Ishikawa (cell line): ENCODE measurements around the gene ETV6.

Experiments
- CEBPB ChIP-seq: IDR thresholded peaks from 2 replicates; pipeline ENCODE4 v1.6.1; 2012
- CREB1 ChIP-seq: IDR thresholded peaks from 2 replicates; pipeline ENCODE4 v1.6.1; 2012; ENCODE audit warnings: low read depth
- EGR1 ChIP-seq: IDR thresholded peaks from 2 replicates; pipeline ENCODE4 v1.6.1; 2012
- EP300 ChIP-seq: IDR thresholded peaks from 2 replicates; pipeline ENCODE4 v1.6.1; 2012; ENCODE audit warnings: borderline replicate concordance
- FOXM1 ChIP-seq: IDR thresholded peaks from 2 replicates; pipeline ENCODE4 v1.6.1; 2012; ENCODE audit warnings: low read depth, borderline replicate concordance
- NFIC ChIP-seq: IDR thresholded peaks from 2 replicates; pipeline ENCODE4 v1.6.1; 2012
- RAD21 ChIP-seq: IDR thresholded peaks from 2 replicates; pipeline ENCODE4 v1.6.1; 2012; ENCODE audit warnings: low read depth
- TAF1 ChIP-seq: IDR thresholded peaks from 2 replicates; pipeline ENCODE4 v1.6.1; 2012; ENCODE audit warnings: low read depth, mild to moderate bottlenecking
- TCF12 ChIP-seq: IDR thresholded peaks from 2 replicates; pipeline ENCODE4 v1.6.1; 2012; ENCODE audit warnings: low read depth
- TEAD4 ChIP-seq: IDR thresholded peaks from 2 replicates; pipeline ENCODE4 v1.6.1; 2012
- YY1 ChIP-seq: IDR thresholded peaks from 2 replicates; pipeline ENCODE4 v1.6.1; 2012; ENCODE audit warnings: low read depth
- ZBTB7A ChIP-seq: IDR thresholded peaks from 2 replicates; pipeline ENCODE4 v1.6.1; 2012; ENCODE audit warnings: low read depth
- TF ChIP-seq, protein P1 (sequence below): IDR thresholded peaks from 2 replicates; pipeline ENCODE4 v1.6.1; 2012
- TF ChIP-seq, protein P2 (sequence below): IDR thresholded peaks from 2 replicates; pipeline ENCODE4 v1.6.1; 2012; ENCODE audit warnings: low read depth, mild to moderate bottlenecking
- TF ChIP-seq, protein P3 (sequence below): IDR thresholded peaks from 2 replicates; pipeline ENCODE4 v1.6.1; 2012

The ETV6 gene

DNA sequence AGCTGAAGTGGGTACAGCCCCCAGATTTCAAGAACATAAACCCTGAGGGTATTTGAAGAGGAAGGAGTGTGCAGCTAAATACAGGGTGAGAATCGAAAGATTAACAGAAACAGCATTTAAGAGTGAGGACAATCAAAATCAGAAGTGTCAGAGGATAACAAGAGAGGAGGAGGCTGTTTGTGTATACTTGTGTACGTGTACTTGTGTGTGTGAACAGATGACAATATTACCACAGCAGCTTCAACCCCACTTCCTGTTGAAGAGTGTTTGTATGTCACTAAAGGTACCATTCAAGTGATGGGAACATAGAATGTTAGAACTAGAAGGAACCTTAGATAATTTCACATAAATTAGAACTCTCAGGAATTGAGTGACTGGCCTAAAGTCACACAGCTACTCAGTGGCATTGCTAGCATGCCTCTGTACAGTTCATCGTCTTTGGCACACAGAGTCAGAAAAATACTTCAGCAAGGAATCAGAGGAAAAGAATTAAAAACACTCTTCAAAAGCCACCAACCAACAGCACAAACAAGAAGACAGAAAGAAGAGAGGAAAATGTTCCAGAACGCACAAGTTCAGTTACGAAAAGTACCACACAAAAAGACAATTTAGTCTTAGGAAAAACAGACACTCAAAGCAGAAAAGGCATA lies 256.9 kb downstream of the ETV6 start:
- TF ChIP-seq NFIC, result no peak
- TF ChIP-seq, protein P1, sequence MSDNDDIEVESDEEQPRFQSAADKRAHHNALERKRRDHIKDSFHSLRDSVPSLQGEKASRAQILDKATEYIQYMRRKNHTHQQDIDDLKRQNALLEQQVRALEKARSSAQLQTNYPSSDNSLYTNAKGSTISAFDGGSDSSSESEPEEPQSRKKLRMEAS, result no peak
- no peak for TF ChIP-seq YY1
- TF ChIP-seq, protein P2, sequence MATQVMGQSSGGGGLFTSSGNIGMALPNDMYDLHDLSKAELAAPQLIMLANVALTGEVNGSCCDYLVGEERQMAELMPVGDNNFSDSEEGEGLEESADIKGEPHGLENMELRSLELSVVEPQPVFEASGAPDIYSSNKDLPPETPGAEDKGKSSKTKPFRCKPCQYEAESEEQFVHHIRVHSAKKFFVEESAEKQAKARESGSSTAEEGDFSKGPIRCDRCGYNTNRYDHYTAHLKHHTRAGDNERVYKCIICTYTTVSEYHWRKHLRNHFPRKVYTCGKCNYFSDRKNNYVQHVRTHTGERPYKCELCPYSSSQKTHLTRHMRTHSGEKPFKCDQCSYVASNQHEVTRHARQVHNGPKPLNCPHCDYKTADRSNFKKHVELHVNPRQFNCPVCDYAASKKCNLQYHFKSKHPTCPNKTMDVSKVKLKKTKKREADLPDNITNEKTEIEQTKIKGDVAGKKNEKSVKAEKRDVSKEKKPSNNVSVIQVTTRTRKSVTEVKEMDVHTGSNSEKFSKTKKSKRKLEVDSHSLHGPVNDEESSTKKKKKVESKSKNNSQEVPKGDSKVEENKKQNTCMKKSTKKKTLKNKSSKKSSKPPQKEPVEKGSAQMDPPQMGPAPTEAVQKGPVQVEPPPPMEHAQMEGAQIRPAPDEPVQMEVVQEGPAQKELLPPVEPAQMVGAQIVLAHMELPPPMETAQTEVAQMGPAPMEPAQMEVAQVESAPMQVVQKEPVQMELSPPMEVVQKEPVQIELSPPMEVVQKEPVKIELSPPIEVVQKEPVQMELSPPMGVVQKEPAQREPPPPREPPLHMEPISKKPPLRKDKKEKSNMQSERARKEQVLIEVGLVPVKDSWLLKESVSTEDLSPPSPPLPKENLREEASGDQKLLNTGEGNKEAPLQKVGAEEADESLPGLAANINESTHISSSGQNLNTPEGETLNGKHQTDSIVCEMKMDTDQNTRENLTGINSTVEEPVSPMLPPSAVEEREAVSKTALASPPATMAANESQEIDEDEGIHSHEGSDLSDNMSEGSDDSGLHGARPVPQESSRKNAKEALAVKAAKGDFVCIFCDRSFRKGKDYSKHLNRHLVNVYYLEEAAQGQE, result no peak
- no peak for TF ChIP-seq TCF12
- TF ChIP-seq EGR1, result no peak
- TF ChIP-seq EP300, result no peak
- TF ChIP-seq TEAD4, result no peak
- TF ChIP-seq, protein P3, sequence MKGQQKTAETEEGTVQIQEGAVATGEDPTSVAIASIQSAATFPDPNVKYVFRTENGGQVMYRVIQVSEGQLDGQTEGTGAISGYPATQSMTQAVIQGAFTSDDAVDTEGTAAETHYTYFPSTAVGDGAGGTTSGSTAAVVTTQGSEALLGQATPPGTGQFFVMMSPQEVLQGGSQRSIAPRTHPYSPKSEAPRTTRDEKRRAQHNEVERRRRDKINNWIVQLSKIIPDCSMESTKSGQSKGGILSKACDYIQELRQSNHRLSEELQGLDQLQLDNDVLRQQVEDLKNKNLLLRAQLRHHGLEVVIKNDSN, result no peak
- no peak for TF ChIP-seq CEBPB

DNA sequence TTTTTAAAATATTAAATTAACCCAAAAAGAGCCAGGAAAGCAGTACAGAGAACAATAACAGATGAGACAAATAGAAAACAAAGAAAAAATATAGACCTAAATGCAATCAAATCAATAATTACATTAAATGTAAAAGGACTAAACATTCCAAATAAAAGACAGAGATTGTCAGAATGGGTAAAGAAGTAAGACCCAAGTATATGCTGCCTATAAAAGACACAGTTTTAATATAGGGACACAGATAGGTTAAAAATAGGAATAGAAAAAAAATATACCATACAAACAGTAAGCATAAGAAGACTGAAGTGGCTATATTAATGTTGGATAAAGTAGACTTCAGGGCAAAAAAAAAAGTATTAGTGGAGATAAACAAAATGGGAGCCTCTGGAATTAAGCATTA lies 258.2 kb downstream of the ETV6 start:
- TF ChIP-seq NFIC, result no peak
- TF ChIP-seq, protein P2, result no peak
- TF ChIP-seq ZBTB7A, result no peak
- TF ChIP-seq, protein P3, result no peak
- TF ChIP-seq CREB1, result no peak
- TF ChIP-seq CEBPB, result no peak
- TF ChIP-seq YY1, result no peak
- no peak for TF ChIP-seq EP300
- TF ChIP-seq TEAD4, result no peak

DNA sequence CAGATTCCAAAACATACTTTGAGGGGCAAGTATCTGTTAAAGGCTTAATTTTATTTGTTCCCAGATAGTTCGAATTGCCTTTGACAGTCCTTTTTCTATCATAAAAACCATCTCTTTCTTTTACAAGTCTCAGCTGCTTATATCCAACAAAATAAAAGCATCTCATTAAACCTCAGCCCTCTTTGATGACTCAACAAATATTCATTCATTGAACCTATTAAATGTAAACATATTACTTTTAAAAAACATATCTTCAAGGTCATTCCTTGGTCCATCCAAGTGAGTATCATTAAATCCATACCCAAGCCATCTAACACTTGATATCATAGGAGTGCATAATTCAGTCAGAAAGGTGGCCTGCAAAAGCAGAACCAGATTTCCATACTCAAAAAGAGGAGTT lies 266.6 kb downstream of the ETV6 start:
- TF ChIP-seq, protein P1, result no peak
- TF ChIP-seq ZBTB7A, result no peak
- TF ChIP-seq CEBPB, result no peak
- TF ChIP-seq EGR1, result no peak
- no peak for TF ChIP-seq TCF12
- TF ChIP-seq, protein P3, result no peak
- no peak for TF ChIP-seq FOXM1
- no peak for TF ChIP-seq TAF1
- no peak for TF ChIP-seq CREB1
- no peak for TF ChIP-seq YY1
- no peak for TF ChIP-seq NFIC
- no peak for TF ChIP-seq RAD21
- no peak for TF ChIP-seq TEAD4
- no peak for TF ChIP-seq EP300
- TF ChIP-seq, protein P2, result no peak

DNA sequence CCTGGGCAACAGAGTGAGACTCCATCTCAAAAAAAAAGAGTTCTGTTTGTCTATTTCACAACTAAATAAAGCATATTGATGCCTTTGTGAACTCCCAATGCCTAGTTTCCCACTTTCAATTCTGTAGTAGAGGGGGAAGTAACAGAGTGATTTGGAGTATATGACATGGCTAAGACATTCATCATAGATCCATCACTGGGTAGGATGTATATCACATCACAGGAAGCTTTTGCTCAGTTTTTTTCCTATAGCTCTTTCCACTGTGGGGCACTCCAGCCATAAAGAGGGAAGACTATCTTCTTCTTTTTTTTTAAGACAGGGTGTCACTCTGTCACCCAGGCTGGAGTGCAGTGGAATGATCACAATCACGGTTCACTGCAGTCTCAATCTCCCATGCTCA lies 267.3 kb downstream of the ETV6 start:
- TF ChIP-seq CREB1 (no peak), TAF1 (no peak), TEAD4 (no peak), YY1 (no peak), ZBTB7A (no peak), EP300 (no peak), EGR1 (no peak), CEBPB (no peak), NFIC (no peak)
- TF ChIP-seq, protein P2, result no peak
- TF ChIP-seq, protein P3, result no peak
